H1 (cell line): ENCODE results near the gene PJVK. TPM values are rescaled to one million over a fixed set of nuclear protein-coding genes. Genes with fewer than 3 reads are reported as not detected.
A peak's percentile ranks its signal among the peaks of the same experiment; 100 is the strongest.

Experiments
- CBX8 ChIP-seq: fragments of 300-800, 300-1000 bp; sonication (generic); IDR thresholded peaks from 2 replicates; pipeline ENCODE4 v1.7.1; 2016; ENCODE audit warnings: low read depth, low read length, borderline replicate concordance
- HDAC2 ChIP-seq, 2 experiments: fragments of 300-600 bp in 1 of 2; sonication (generic) in 1 of 2; IDR thresholded peaks; 2 replicates each; pipeline ENCODE4 v1.6.1; 2011 to 2012; ENCODE audit warnings: low read depth in 2 of 2, low read length in 2 of 2, mild to moderate bottlenecking in 2 of 2, moderate library complexity in 2 of 2, borderline replicate concordance in 1 of 2, inconsistent platforms in 1 of 2
- POLR2A ChIP-seq, 2 experiments: IDR thresholded peaks; 1 replicate in 1 of 2; 2 replicates in 1 of 2; pipeline ENCODE4 v1.6.1; 2011; ENCODE audit warnings: low read depth in 2 of 2, low read length in 2 of 2, mild to moderate bottlenecking in 2 of 2; ENCODE audit errors: control extremely low read depth in 1 of 2
- RXRA ChIP-seq: IDR thresholded peaks from 2 replicates; pipeline ENCODE4 v1.6.1; 2011; ENCODE audit warnings: low read depth, mild to moderate bottlenecking, low read length, moderate library complexity; ENCODE audit not compliant: insufficient read depth
- SP1 ChIP-seq: IDR thresholded peaks from 2 replicates; pipeline ENCODE4 v1.6.1; 2011; ENCODE audit warnings: low read depth, low read length
- TAF1 ChIP-seq: IDR thresholded peaks from 2 replicates; pipeline ENCODE4 v1.6.1; 2011; ENCODE audit warnings: mild to moderate bottlenecking, low read depth, low read length
- YY1 ChIP-seq: IDR thresholded peaks from 2 replicates; pipeline ENCODE4 v1.6.1; 2011; ENCODE audit warnings: low read depth, mild to moderate bottlenecking, low read length
- polyA plus RNA-seq, 7 experiments: library from polyadenylated mRNA; depleted of rRNA in 3 of 7; stranded (reverse) in 5 of 7; unstranded in 2 of 7; fragments of >200 nt in 5 of 7; fragments of 200-250 nt in 2 of 7; gene quantifications; 1 replicate in 5 of 7; 2 replicates in 1 of 7; 4 replicates in 1 of 7; pipeline versions ENCODE4 v1.2.1 to v1.2.3, GENCODE V29; 2011 to 2013; ENCODE audit warnings: missing spikeins in 2 of 7, mixed read lengths in 2 of 7
- total RNA-seq: library from RNA; stranded (reverse); fragmentation: NEBNext Ultra II Directional; extraction: Animal tissue kit (Norgen Biotek cat#: 25700); gene quantifications from 2 replicates; pipeline ENCODE4 v1.2.1, GENCODE V29; 2021
- TF ChIP-seq, protein P1 (sequence below): IDR thresholded peaks from 2 replicates; pipeline ENCODE4 v1.6.1; 2012; ENCODE audit warnings: inconsistent platforms
- TF ChIP-seq, protein P2 (sequence below): fragments of 300-600 bp; sonication (generic); IDR thresholded peaks from 2 replicates; pipeline ENCODE4 v1.7.1; 2012; ENCODE audit warnings: low read length, moderate library complexity, mild to moderate bottlenecking, inconsistent platforms; ENCODE audit not compliant: insufficient replicate concordance

Gene PJVK
- total and polyA plus RNA-seq, 2 of the 8 experiments (the other 6 are each of a cell fraction or from before 2014, with no cell fraction given): 2.4 to 2.8 TPM

DNA sequence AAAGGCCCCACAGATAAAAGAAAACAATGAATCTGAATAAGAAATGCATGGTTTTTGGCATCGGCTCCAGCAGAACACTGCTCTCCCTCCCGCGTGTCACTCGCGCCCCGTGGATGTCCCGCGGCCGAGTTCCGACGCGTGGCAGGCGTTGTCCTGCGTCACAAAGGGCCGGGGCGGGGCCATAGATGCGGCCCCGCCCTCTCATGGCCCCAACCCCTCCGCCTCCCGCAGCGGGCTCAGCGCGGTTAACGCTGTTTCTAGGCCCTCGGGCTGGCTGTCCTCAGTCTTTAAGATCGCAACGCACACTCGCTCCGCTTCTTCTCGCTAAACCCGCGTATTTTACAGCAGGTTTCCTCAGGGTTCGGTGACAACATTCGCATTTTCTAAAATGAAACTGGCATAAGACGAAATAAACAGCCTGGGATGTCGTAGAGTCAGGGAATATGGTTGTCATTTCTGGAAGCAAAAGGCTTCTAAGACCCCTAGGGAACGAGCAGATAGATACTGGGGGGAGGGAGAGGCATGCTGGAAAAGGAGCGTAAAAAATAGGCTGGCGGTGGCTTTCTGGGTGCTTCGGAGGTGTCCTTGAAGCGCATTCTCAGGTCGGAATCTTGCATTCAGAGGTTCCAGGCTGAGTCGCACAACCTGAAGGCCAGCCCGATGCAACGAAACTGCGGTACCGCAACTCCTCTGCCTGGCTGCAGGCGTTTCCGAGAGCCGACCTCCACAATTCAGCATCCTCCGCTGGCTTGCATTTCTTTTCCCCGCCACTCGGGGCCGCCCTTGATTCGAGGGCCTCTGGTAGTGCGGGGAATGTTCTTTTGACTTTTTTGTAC is 27.5 kb downstream of the PJVK start, which contains the start of gene FKBP7 (continued):
- TF ChIP-seq TAF1 (peak; percentile 65; the same call in 1 of the 2 replicates), HDAC2 (IDR thresholded peaks at IDR 0.05; ENCODE audit: borderline replicate concordance in 1 of 2, low read depth in 2 of 2, low read length in 2 of 2) (peak; percentile 58 to 99; a peak in 3 of 4 replicates), POLR2A (IDR thresholded peaks at IDR 0.05; ENCODE audit: control extremely low read depth in 1 of 2, low read depth in 2 of 2, low read length in 2 of 2) (peak; percentile 43 to 74), YY1 (peak; percentile 66), CBX8 (no peak), SP1 (peak; percentile 30; the same call in 1 of the 2 replicates), RXRA (no peak)
- TF ChIP-seq, protein P1, sequence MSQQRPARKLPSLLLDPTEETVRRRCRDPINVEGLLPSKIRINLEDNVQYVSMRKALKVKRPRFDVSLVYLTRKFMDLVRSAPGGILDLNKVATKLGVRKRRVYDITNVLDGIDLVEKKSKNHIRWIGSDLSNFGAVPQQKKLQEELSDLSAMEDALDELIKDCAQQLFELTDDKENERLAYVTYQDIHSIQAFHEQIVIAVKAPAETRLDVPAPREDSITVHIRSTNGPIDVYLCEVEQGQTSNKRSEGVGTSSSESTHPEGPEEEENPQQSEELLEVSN: no peak
- TF ChIP-seq, protein P2, sequence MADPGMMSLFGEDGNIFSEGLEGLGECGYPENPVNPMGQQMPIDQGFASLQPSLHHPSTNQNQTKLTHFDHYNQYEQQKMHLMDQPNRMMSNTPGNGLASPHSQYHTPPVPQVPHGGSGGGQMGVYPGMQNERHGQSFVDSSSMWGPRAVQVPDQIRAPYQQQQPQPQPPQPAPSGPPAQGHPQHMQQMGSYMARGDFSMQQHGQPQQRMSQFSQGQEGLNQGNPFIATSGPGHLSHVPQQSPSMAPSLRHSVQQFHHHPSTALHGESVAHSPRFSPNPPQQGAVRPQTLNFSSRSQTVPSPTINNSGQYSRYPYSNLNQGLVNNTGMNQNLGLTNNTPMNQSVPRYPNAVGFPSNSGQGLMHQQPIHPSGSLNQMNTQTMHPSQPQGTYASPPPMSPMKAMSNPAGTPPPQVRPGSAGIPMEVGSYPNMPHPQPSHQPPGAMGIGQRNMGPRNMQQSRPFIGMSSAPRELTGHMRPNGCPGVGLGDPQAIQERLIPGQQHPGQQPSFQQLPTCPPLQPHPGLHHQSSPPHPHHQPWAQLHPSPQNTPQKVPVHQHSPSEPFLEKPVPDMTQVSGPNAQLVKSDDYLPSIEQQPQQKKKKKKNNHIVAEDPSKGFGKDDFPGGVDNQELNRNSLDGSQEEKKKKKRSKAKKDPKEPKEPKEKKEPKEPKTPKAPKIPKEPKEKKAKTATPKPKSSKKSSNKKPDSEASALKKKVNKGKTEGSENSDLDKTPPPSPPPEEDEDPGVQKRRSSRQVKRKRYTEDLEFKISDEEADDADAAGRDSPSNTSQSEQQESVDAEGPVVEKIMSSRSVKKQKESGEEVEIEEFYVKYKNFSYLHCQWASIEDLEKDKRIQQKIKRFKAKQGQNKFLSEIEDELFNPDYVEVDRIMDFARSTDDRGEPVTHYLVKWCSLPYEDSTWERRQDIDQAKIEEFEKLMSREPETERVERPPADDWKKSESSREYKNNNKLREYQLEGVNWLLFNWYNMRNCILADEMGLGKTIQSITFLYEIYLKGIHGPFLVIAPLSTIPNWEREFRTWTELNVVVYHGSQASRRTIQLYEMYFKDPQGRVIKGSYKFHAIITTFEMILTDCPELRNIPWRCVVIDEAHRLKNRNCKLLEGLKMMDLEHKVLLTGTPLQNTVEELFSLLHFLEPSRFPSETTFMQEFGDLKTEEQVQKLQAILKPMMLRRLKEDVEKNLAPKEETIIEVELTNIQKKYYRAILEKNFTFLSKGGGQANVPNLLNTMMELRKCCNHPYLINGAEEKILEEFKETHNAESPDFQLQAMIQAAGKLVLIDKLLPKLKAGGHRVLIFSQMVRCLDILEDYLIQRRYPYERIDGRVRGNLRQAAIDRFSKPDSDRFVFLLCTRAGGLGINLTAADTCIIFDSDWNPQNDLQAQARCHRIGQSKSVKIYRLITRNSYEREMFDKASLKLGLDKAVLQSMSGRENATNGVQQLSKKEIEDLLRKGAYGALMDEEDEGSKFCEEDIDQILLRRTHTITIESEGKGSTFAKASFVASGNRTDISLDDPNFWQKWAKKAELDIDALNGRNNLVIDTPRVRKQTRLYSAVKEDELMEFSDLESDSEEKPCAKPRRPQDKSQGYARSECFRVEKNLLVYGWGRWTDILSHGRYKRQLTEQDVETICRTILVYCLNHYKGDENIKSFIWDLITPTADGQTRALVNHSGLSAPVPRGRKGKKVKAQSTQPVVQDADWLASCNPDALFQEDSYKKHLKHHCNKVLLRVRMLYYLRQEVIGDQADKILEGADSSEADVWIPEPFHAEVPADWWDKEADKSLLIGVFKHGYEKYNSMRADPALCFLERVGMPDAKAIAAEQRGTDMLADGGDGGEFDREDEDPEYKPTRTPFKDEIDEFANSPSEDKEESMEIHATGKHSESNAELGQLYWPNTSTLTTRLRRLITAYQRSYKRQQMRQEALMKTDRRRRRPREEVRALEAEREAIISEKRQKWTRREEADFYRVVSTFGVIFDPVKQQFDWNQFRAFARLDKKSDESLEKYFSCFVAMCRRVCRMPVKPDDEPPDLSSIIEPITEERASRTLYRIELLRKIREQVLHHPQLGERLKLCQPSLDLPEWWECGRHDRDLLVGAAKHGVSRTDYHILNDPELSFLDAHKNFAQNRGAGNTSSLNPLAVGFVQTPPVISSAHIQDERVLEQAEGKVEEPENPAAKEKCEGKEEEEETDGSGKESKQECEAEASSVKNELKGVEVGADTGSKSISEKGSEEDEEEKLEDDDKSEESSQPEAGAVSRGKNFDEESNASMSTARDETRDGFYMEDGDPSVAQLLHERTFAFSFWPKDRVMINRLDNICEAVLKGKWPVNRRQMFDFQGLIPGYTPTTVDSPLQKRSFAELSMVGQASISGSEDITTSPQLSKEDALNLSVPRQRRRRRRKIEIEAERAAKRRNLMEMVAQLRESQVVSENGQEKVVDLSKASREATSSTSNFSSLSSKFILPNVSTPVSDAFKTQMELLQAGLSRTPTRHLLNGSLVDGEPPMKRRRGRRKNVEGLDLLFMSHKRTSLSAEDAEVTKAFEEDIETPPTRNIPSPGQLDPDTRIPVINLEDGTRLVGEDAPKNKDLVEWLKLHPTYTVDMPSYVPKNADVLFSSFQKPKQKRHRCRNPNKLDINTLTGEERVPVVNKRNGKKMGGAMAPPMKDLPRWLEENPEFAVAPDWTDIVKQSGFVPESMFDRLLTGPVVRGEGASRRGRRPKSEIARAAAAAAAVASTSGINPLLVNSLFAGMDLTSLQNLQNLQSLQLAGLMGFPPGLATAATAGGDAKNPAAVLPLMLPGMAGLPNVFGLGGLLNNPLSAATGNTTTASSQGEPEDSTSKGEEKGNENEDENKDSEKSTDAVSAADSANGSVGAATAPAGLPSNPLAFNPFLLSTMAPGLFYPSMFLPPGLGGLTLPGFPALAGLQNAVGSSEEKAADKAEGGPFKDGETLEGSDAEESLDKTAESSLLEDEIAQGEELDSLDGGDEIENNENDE: no peak
